Measurements from ENCODE around the gene DCST1.

The DCST1 gene

DNA sequence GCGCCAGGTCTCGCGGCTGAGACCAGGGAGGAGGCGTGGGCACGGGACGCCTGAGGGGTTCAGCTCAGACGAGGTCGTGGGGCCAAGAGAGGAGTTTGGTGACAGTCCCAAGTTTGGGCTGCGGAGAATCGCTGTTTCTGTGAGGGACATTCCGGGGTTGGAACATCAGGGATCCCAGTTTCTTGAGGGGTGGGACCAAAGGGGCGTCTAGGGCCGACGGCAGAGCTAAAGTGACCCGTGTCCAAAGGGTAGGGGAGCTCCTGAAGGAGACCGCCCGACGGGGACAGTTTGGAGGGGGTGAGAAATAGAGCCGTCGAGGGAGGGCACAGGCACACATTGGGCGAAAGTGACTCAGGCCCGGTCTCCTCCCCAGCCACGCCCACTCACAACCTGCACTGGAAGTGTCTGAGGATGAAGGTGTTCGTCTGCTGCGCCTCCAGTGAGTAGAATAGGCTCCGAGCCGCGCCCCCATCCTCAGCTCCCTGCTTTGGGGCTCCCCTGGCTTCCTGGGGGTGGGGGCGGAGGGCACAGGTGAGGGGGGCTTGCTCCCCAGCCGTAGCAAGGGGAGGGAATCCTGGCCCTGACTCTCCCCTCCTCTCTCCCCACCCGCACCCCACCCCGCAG lies 52.0 kb downstream of the DCST1 start:
- TF ChIP-seq CTCF (IDR thresholded peaks at IDR 0.05): no peak

DNA sequence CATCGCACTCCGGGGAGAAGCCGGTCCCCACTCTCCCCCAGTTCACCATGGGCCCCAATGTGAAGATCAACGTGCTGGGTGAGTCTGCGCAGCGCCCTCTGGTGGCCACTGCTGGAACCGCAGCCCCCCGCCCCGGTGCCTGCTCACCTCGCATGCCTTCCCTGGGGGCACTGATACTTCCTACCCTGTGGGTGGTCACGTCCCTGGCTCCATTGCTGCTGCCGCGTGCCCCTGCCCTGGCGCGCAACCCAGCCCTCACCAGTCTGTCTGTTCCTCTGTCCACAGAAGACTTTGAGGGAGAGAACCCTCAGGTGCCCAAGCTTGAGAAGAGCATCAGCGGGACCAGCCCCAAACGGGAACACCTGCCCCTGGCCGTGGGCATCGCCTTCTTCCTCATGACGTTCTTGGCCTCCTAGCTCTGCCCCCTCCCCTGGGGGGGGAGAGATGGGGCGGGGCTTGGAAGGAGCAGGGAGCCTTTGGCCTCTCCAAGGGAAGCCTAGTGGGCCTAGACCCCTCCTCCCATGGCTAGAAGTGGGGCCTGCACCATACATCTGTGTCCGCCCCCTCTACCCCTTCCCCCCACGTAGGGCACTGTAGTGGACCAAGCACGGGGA lies 52.6 kb downstream of the DCST1 start:
- TF ChIP-seq CTCF (IDR thresholded peaks at IDR 0.05): peak; percentile 100

- no peak for TF ChIP-seq CTCF (IDR thresholded peaks at IDR 0.05)
These were observed 53.4 kb downstream of the DCST1 start for GRCh38 chr1:155086856-155087535.

GRCh38 chr1:155091071-155092051 lies 57.7 kb downstream of the DCST1 start:
- peak; percentile 99 for TF ChIP-seq CTCF (IDR thresholded peaks at IDR 0.05)

DNA sequence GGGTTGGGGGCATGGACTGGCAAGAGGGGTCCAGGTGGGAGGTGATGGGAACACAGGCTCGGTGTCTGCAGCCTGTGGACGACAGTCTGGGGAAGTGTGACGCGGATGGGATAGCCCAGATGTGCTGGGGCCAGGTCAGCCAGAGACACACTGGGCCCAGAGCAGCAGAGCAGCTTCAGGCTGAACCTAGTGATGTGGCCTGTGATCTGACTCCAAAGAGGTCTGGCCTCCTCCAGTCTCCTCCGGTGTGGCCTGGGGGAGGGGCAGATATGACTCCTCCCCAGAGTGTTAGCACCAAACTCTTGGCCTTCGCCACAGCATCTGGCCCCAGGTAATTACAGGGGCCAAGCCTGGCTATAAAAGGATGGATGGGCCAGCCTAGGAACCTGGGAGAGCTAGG lies 58.5 kb downstream of the DCST1 start:
- no peak for TF ChIP-seq CTCF (IDR thresholded peaks at IDR 0.05)

GRCh38 chr1:155092641-155093040 lies 59.0 kb downstream of the DCST1 start:
- TF ChIP-seq CTCF (IDR thresholded peaks at IDR 0.05): no peak

All from LNCAP (cell line).